ENCODE measurements around the gene ATP2B1.

The ATP2B1 gene

GRCh38 chr12:89723276-89723675 is 14.6 kb upstream of the ATP2B1 start:
- peaks cover 2% of the 10 kb centered on the region for H3K9me3 Mint-ChIP-seq
- H3K27me3 Mint-ChIP-seq (ENCODE audit: low read depth): no peaks in the 10 kb centered on the region
- no peak overlapping the region for H3K27ac Mint-ChIP-seq
- H3K4me3 Mint-ChIP-seq: no peak overlapping the region
- H3K36me3 Mint-ChIP-seq (ENCODE audit: low read depth): no peaks in the 10 kb centered on the region
- no peaks in the 10 kb centered on the region for H3K4me1 Mint-ChIP-seq
- TF ChIP-seq CTCF (IDR thresholded peaks at IDR 0.05; ENCODE audit: unreplicated experiment in 3 of 3): no peak

DNA sequence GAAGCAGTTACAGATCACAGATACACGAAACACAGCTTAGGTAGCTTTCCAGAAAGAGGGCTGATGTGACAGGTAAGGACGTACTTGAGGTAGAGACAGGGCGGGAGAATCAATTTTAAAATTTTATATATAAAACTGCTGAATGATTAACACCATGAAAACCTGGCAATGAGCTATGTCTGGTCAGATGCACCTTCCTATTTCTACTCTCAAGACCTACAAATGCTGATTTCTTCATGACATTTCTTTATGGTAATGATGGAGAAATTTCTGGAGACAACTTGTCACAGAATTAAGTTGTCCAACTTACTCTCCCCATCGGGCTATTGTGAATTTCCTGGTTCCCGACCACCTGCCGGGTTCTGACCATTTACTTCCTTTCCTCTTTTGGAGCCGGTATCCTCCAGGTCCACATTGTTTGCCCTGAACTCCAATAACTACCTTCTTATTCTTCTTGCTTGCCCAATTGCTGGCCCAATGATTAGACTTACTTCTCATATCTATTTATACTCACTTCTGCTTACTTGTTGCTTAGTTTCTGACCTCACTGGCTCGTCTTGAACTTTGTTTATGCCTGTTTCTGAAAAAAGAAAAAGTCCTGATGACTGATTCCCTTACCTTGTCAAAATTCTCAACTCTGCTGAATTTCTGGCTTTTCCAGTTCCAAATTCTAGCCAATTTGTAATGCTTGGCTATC is 12.8 kb upstream of the ATP2B1 start:
- Mint-ChIP-seq H3K4me1 (no peaks in the 10 kb centered on the region), H3K9me3 (peaks cover 2% of the 10 kb centered on the region), H3K27me3 (ENCODE audit: low read depth) (no peaks in the 10 kb centered on the region), H3K27ac (no peak overlapping the region), H3K4me3 (no peak overlapping the region), H3K36me3 (ENCODE audit: low read depth) (no peaks in the 10 kb centered on the region)
- TF ChIP-seq CTCF (IDR thresholded peaks at IDR 0.05; ENCODE audit: unreplicated experiment in 3 of 3): no peak

DNA sequence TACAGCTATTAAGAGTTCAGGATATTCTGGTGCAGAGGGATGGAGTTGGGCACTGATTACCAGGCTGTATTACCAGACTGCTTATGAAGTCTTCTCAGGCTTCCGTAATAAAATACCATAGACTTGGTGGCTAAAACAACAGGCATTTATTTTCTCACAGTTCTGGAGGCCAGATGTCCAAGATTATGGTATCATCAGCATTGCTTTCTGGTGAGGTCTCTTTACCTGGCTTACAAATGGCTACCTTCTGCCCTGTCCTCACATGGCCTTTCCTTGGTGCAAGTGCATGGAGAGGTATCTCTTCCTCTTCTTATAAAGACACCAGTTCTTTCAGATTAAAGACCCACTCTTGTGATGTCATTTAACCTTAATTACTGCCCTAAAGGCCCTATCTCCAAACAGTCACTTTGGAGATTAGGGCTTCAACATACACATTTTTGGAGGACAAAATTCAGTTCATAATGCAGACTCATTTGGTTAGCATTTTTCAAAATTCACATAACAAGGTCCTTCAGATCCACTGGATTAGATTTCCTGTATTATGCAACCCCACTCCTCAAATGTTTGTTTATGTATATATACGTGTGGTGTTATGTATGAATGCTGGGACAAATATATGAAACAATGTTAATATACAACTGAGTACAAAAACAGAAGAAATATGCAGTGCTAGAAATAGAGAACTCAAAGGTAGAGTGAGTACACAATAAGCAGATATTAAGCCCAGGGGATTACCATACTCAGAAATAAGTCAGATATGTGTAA is 9.3 kb upstream of the ATP2B1 start:
- H3K27me3 Mint-ChIP-seq (ENCODE audit: low read depth): no peaks in the 10 kb centered on the region
- H3K9me3 Mint-ChIP-seq: peaks cover 19% of the 10 kb centered on the region
- no peak overlapping the region for H3K4me3 Mint-ChIP-seq
- no peak for TF ChIP-seq CTCF (IDR thresholded peaks at IDR 0.05; ENCODE audit: unreplicated experiment in 3 of 3)
- peaks cover 12% of the 10 kb centered on the region for H3K36me3 Mint-ChIP-seq (ENCODE audit: low read depth)
- no peak overlapping the region for H3K27ac Mint-ChIP-seq
- no peaks in the 10 kb centered on the region for H3K4me1 Mint-ChIP-seq

DNA sequence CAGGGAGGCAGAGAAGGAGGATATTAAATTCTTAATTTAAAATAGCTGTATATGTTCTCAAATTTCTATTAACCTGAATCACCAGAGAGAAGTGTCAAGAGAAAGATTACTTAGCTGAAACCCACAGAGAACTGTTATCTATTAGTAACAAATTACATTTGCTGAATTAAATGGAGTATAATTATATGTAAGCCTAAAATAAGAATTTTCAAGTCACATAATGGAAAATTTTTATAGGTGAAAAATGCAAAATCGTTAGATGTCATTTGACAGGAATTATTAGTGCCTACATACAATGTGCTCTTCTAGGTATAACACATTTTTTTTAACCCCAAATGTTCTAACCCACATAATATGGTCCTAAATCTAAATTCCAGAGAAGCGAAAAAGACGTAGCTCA is 4.1 kb upstream of the ATP2B1 start:
- no peak overlapping the region for H3K27ac Mint-ChIP-seq
- H3K4me3 Mint-ChIP-seq: no peak overlapping the region
- H3K4me1 Mint-ChIP-seq: no peaks in the 10 kb centered on the region
- H3K9me3 Mint-ChIP-seq: peaks cover 19% of the 10 kb centered on the region
- no peaks in the 10 kb centered on the region for H3K27me3 Mint-ChIP-seq (ENCODE audit: low read depth)
- peaks cover 12% of the 10 kb centered on the region for H3K36me3 Mint-ChIP-seq (ENCODE audit: low read depth)
- no peak for TF ChIP-seq CTCF (IDR thresholded peaks at IDR 0.05; ENCODE audit: unreplicated experiment in 3 of 3)

- Mint-ChIP-seq H3K27ac (peak overlapping the region; percentile 82 to 96 (median 90)), H3K36me3 (ENCODE audit: low read depth) (peaks cover 12% of the 10 kb centered on the region), H3K4me1 (peaks cover 11% of the 10 kb centered on the region), H3K9me3 (peaks cover 19% of the 10 kb centered on the region), H3K4me3 (peak overlapping the region; percentile 90 to 99 (median 96)), H3K27me3 (ENCODE audit: low read depth) (no peaks in the 10 kb centered on the region)
- TF ChIP-seq CTCF (IDR thresholded peaks at IDR 0.05; ENCODE audit: unreplicated experiment in 3 of 3): no peak
Observed at GRCh38 chr12:89710873-89711750, 2.5 kb upstream of the ATP2B1 start.
